Measurements from ENCODE around the gene TAX1BP1.

DNA sequence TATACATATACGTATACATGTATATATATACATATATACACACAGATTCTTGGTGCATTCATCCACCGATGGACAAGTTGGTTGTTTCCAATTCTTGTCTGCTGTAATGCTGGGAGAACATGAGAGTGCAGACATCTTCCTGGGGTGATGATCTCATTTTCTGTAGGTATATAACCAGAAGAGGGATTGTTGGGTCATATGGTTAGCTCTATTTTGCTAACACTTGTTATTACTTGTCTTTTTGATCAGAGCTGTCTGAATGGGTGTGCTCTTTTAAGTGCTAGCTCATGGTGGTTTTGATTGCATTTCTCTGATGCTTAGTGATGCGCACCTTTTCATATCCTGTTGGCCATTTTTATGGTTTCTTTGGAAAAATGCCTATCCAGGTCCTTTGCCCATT is 106.4 kb downstream of the TAX1BP1 start:
- TF ChIP-seq POLR2AphosphoS5 (IDR thresholded peaks at IDR 0.05; ENCODE audit: low read depth, low read length), result no peak
- TF ChIP-seq POLR2A (IDR thresholded peaks at IDR 0.05; ENCODE audit: low read depth, low read length), result no peak
- TF ChIP-seq SPI1 (IDR thresholded peaks at IDR 0.05; ENCODE audit: low read depth, low read length), result no peak
- TF ChIP-seq TAF1 (IDR thresholded peaks at IDR 0.05; ENCODE audit: low read depth, low read length), result no peak

Measured in GM12891 (cell line).